Measurements from ENCODE around the gene BCAS3.

Gene BCAS3

GRCh38 chr17:61421460-61421859 is 743.8 kb downstream of the BCAS3 start:
- no peaks in the 10 kb centered on the region for H3K36me3 ChIP-seq (replicated peaks)
- H3K27me3 ChIP-seq (replicated peaks) = peaks cover 6% of the 10 kb centered on the region
- no peak for TF ChIP-seq CTCF (IDR thresholded peaks at IDR 0.05; ENCODE audit: low read depth, low read length, missing control alignments)
- DNase-seq = no peak
- no peak overlapping the region for H3K27ac ChIP-seq
- in situ Hi-C loops (cut with HindIII; ENCODE audit: low pct_ligation_motif_present, low sequenced_read_pairs) = no loop called here
- no peak overlapping the region for H3K4me3 ChIP-seq (ENCODE audit: low read depth, low read length)

GRCh38 chr17:61422116-61422799 is 744.6 kb downstream of the BCAS3 start:
- DNase-seq = no peak
- H3K27ac ChIP-seq = no peak overlapping the region
- TF ChIP-seq CTCF (IDR thresholded peaks at IDR 0.05; ENCODE audit: low read depth, low read length, missing control alignments) = no peak
- no peak overlapping the region for H3K4me3 ChIP-seq (ENCODE audit: low read depth, low read length)
- no peaks in the 10 kb centered on the region for H3K36me3 ChIP-seq (replicated peaks)
- H3K27me3 ChIP-seq (replicated peaks) = peaks cover 6% of the 10 kb centered on the region
- in situ Hi-C loops (cut with HindIII; ENCODE audit: low pct_ligation_motif_present, low sequenced_read_pairs) = no loop called here

- in situ Hi-C loops (cut with HindIII; ENCODE audit: low pct_ligation_motif_present, low sequenced_read_pairs) = no loop called here
- no peaks in the 10 kb centered on the region for H3K36me3 ChIP-seq (replicated peaks)
Measured at GRCh38 chr17:61422869-61423268, 745.2 kb downstream of the BCAS3 start.

GRCh38 chr17:61423967-61424649 is 746.5 kb downstream of the BCAS3 start:
- no peaks in the 10 kb centered on the region for H3K36me3 ChIP-seq (replicated peaks)
- H3K27ac ChIP-seq = no peak overlapping the region
- no peak for TF ChIP-seq CTCF (IDR thresholded peaks at IDR 0.05; ENCODE audit: low read depth, low read length, missing control alignments)
- no peak overlapping the region for H3K4me3 ChIP-seq (ENCODE audit: low read depth, low read length)
- DNase-seq = no peak
- H3K27me3 ChIP-seq (replicated peaks) = peaks cover 6% of the 10 kb centered on the region
- in situ Hi-C loops (cut with HindIII; ENCODE audit: low pct_ligation_motif_present, low sequenced_read_pairs) = no loop called here

More at GRCh38 chr17:61422869-61423268, 745.2 kb downstream of the BCAS3 start:
- no peak for DNase-seq
- no peak overlapping the region for H3K27ac ChIP-seq
- no peak for TF ChIP-seq CTCF (IDR thresholded peaks at IDR 0.05; ENCODE audit: low read depth, low read length, missing control alignments)
- no peak overlapping the region for H3K4me3 ChIP-seq (ENCODE audit: low read depth, low read length)
- peaks cover 6% of the 10 kb centered on the region for H3K27me3 ChIP-seq (replicated peaks)

GRCh38 chr17:61425682-61426481 is 748.2 kb downstream of the BCAS3 start:
- Histone ChIP-seq H3K27ac (no peak overlapping the region), H3K27me3 (replicated peaks) (peaks cover 4% of the 10 kb centered on the region), H3K36me3 (replicated peaks) (no peaks in the 10 kb centered on the region), H3K4me3 (ENCODE audit: low read depth, low read length) (no peak overlapping the region)
- DNase-seq = no peak
- TF ChIP-seq CTCF (IDR thresholded peaks at IDR 0.05; ENCODE audit: low read depth, low read length, missing control alignments) = peak; percentile 36
- in situ Hi-C loops (cut with HindIII; ENCODE audit: low pct_ligation_motif_present, low sequenced_read_pairs) = no loop called here

All from brain microvascular endothelial cell (primary cell).